BLaER1 (cell line): Measurements from ENCODE around the gene FER1L5.

Experiments used
- H3K27ac ChIP-seq: shearing (Covaris generic); formaldehyde crosslinking; 2 replicates; pipeline ENCODE4 v1.8.1; 2022
- H3K27me3 ChIP-seq: shearing (Covaris generic); formaldehyde crosslinking; 2 replicates; pipeline ENCODE4 v1.8.1; 2022
- H3K36me3 ChIP-seq: shearing (Covaris generic); formaldehyde crosslinking; 2 replicates; pipeline ENCODE4 v1.8.1; 2022
- H3K4me1 ChIP-seq: shearing (Covaris generic); formaldehyde crosslinking; 2 replicates; pipeline ENCODE4 v1.8.1; 2022
- H3K4me2 ChIP-seq: shearing (Covaris generic); formaldehyde crosslinking; 2 replicates; pipeline ENCODE4 v1.8.1; 2022
- H3K4me3 ChIP-seq: shearing (Covaris generic); formaldehyde crosslinking; 2 replicates; pipeline ENCODE4 v1.8.1; 2022
- H3K9ac ChIP-seq: shearing (Covaris generic); formaldehyde crosslinking; 2 replicates; pipeline ENCODE4 v1.8.1; 2022
- H3K9me3 ChIP-seq: shearing (Covaris generic); formaldehyde crosslinking; 2 replicates; pipeline ENCODE4 v1.8.1; 2022
- H4K20me1 ChIP-seq: shearing (Covaris generic); formaldehyde crosslinking; 2 replicates; pipeline ENCODE4 v1.8.1; 2022
- Cebpa-rat ChIP-seq: shearing (Covaris generic); IDR thresholded peaks from 2 replicates; pipeline ENCODE4 v1.8.1; 2022

FER1L5 gene

DNA sequence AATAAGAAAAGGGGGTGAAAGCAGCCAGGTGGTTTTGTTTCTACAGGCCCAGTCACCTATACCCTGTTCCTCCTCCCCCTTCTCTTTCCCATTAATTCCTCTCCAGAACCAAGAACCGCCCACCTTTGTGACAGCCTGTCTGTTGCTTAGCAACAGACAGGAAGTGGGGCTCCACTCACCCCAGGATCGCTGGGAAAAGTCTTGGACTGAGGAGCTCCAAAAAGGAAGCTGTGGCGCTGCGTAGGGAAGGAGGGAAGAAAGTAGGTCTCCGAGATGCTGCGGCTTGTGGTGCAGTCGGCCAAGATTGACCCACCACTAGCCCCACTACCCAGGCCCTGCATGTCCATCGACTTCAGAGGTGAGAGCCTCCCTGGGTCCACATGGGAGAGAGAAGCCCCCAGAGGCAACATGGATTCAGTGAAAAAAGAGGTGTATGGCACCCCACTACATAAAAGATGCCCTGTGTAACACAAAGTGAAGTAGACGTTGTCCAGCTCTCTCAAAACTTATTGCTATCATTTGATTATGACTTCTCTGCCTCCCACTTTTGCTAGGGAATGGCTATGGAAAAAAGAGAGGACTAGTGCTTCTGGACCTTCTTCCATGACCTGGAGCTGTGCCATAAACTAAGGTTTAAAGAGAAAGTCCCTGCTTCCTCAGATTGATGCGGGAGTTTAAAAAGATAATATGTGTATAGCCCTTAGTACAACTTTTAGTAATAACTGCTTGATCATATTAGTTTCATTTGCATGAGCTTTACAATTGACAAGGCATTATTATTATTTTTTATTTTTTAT is at the start of gene FER1L5:
Gene FER1L5 (plus strand): TSS at position 201 of the 797 bp plus-strand sequence. CDS start 73 bp downstream, at position 274.
- Histone ChIP-seq H3K27ac (no peak within 1 kb of the TSS), H3K4me1 (peaks cover 4% of the 10 kb centered on the region; the same call in 1 of the 2 replicates), H3K4me3 (no peak within 1 kb of the TSS), H3K9ac (no peak within 1 kb of the TSS), H3K4me2 (no peak within 1 kb of the TSS), H3K27me3 (no peaks in the 10 kb centered on the region), H4K20me1 (no peaks in the 10 kb centered on the region), H3K36me3 (no peaks in the 10 kb centered on the region), H3K9me3 (no peaks in the 10 kb centered on the region)
- no peak for TF ChIP-seq Cebpa-rat

DNA sequence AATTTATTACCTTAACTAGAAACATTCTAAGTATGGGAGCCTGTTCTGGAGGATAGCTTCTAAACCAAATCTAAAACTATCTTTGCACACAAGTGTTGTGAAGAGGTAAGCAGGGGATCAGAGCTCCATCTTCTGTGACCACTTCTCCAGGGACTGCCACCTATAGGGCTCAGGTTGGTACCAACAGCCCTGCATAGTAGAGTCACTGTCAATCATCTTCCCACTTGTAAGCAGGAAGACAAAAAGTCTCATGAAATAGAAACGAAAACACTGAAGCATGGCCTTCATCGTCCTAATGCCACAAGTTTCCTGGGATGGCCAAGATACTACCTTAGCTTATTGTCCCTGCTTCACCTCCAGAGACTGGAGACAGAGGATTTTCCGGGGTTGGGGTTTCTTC is 48.3 kb upstream of the FER1L5 start:
- Histone ChIP-seq H3K4me1 (no peaks in the 10 kb centered on the region), H3K4me3 (no peak overlapping the region), H3K9ac (no peak overlapping the region), H3K36me3 (peaks cover 90% of the 10 kb centered on the region), H3K4me2 (no peak overlapping the region), H3K27ac (no peak overlapping the region), H3K9me3 (no peaks in the 10 kb centered on the region), H3K27me3 (no peaks in the 10 kb centered on the region), H4K20me1 (no peaks in the 10 kb centered on the region; the same call in 1 of the 2 replicates)
- no peak for TF ChIP-seq Cebpa-rat

DNA sequence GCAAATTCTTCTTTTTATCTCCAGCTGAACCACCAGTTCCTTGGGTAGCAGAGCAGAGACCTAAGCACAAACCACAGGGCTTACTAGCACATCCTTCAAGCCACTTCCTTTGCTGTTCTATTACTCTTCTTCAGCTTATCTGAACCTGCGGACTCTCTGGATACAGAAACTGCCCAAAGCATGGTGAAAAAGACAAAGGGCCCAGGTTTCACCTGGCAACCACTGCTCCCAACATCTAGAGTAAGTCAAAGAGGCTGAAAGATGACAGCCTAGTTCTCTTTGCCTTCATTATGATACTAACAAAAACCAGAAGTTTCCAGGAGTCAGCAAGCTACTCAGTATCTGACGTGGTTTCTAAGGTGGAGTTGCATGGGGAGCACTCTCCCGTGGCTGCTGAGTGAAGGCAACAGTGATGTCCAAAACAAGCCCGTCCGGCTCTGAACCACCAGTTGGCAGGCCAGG is 47.8 kb upstream of the FER1L5 start:
- H3K9me3 ChIP-seq: no peaks in the 10 kb centered on the region
- TF ChIP-seq Cebpa-rat: no peak
- H4K20me1 ChIP-seq: no peaks in the 10 kb centered on the region; the same call in 1 of the 2 replicates
- H3K27me3 ChIP-seq: no peaks in the 10 kb centered on the region
- peaks cover 92% of the 10 kb centered on the region for H3K36me3 ChIP-seq
- H3K9ac ChIP-seq: no peak overlapping the region
- H3K4me3 ChIP-seq: no peak overlapping the region
- no peaks in the 10 kb centered on the region for H3K4me1 ChIP-seq
- no peak overlapping the region for H3K4me2 ChIP-seq
- no peak overlapping the region for H3K27ac ChIP-seq

DNA sequence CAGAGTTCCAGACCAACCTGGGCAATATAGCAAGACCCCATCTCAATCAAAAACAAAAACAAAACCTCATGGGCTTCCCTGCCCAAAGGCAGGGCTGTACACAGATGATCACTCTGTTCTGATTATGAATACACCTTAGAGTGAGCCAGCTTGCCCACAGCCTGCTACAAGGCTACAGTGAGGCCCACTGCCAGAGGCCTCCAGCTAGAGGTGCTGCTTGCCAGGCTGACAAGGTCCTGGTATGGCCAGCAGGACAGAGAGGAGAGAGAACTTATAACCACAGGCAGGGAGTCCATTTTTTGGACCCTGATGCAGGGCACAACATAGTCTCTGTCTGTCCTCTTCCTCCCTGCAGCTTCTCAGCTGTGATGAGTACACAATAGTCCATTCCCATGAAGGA is 46.0 kb upstream of the FER1L5 start:
- Histone ChIP-seq H3K36me3 (peaks cover 97% of the 10 kb centered on the region), H3K27ac (no peak overlapping the region)

DNA sequence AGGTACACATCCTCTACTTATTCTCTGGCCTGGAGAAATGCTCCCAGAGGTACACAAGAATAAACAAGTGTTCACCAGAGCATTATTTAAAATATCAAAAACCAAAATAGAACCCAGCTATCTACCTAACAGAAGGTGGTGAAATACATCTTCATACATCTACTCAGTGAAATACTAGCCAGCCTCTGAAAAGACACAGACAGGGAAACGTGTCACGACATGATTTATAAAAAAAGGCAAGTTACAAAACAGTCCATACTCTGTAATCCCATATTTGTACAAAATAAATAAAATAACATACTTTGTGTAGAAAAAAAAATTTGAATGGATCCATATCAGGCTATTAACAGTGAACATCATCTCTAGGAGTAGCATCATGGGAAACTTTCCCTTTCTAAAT is 42.6 kb upstream of the FER1L5 start:
- no peak overlapping the region for H3K9ac ChIP-seq
- H3K9me3 ChIP-seq: no peaks in the 10 kb centered on the region
- H3K27me3 ChIP-seq: no peaks in the 10 kb centered on the region
- no peak for TF ChIP-seq Cebpa-rat
- peaks cover 18% of the 10 kb centered on the region for H4K20me1 ChIP-seq
- no peak overlapping the region for H3K4me2 ChIP-seq
- peaks cover 17% of the 10 kb centered on the region for H3K4me1 ChIP-seq
- no peak overlapping the region for H3K27ac ChIP-seq
- H3K4me3 ChIP-seq: no peak overlapping the region
- H3K36me3 ChIP-seq: peaks cover 97% of the 10 kb centered on the region

More for the DNA sequence above, 46.0 kb upstream of the FER1L5 start:
- H3K9me3 ChIP-seq: no peaks in the 10 kb centered on the region
- peaks cover 2% of the 10 kb centered on the region for H3K4me1 ChIP-seq
- no peaks in the 10 kb centered on the region for H3K27me3 ChIP-seq
- TF ChIP-seq Cebpa-rat: no peak
- no peak overlapping the region for H3K4me2 ChIP-seq
- no peaks in the 10 kb centered on the region; the same call in 1 of the 2 replicates for H4K20me1 ChIP-seq
- H3K4me3 ChIP-seq: no peak overlapping the region
- no peak overlapping the region for H3K9ac ChIP-seq

DNA sequence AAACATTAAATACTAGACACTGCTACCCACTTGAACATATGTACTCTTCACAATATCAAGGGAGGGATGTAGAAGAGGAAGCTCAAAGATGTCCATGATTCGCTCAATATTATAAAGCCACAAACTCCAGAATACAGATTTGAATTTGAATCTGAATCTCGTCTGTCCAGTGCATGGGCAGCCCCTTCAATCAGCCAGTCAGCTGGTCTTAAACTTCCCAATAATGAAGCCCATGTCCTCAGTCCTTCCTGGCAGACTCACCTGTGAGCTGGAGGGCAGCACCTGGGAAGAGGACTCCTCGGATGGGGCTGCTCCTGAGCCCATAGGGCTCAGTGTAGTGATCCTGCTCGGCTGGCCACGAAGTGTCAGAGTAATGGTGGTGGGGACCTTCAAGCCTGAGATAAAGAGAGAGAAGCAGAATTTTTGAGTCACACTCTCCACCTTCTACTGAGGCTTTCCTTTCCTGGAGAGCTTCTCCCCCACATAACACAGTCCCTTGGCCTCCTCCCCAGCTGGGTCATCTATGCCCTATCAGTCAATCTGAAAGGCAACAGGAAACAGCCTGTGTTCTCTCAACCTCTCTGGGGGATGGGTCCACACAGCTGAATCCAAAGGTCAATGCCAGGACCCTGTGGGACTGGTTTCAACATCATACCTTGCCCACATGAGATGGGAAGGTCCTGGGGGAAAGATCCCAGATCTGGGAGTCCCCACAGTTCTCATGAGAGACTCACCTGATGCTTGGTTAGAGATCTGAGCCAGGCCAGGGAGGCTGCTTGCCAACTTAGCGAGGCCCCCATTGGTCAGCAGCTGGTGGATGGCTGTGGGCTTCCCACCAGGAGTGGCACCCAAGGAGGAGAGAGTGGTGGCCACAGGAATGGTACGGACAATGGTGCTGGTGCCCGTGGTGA is 40.9 kb upstream of the FER1L5 start:
- Histone ChIP-seq H3K4me2 (peak overlapping the region; percentile 15; the same call in 1 of the 2 replicates), H3K36me3 (peaks cover 97% of the 10 kb centered on the region)

DNA sequence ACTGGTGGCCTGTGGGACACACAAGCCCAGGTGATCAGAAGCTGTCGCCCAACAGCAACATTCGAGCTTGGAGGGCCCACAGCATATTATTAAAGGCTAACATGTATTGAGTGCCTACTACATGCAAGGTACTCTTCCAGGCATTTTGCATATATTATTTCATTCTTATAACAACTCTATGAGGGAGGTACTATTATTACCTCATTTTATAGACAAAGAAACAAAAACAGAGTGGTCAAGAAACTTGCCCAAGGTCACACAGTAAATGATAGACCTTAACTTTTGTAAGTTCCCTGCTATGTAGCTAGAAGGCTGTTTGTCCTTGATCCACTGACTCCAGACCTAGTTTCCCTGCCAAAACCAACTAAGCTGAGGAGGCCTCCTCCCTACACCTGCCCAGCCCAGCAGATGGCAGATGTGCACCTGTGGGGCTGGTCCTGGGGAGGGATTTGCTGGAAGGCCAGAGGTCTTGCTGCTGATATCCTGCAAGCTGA is 40.2 kb upstream of the FER1L5 start:
- no peak overlapping the region for H3K4me3 ChIP-seq
- H3K9me3 ChIP-seq: no peaks in the 10 kb centered on the region
- H3K4me2 ChIP-seq: 0 out of 2 replicates have a peak overlapping the region, but pooled peaks have one; percentile 15
- TF ChIP-seq Cebpa-rat: no peak
- peaks cover 41% of the 10 kb centered on the region for H4K20me1 ChIP-seq
- H3K27me3 ChIP-seq: no peaks in the 10 kb centered on the region
- peaks cover 17% of the 10 kb centered on the region for H3K4me1 ChIP-seq
- H3K36me3 ChIP-seq: peaks cover 98% of the 10 kb centered on the region
- no peak overlapping the region for H3K27ac ChIP-seq
- no peak overlapping the region for H3K9ac ChIP-seq

More for the DNA sequence above, 40.9 kb upstream of the FER1L5 start:
- no peak overlapping the region for H3K27ac ChIP-seq
- H3K4me1 ChIP-seq: peaks cover 17% of the 10 kb centered on the region
- TF ChIP-seq Cebpa-rat: no peak
- H3K9me3 ChIP-seq: no peaks in the 10 kb centered on the region
- peaks cover 33% of the 10 kb centered on the region for H4K20me1 ChIP-seq
- no peak overlapping the region for H3K9ac ChIP-seq
- no peaks in the 10 kb centered on the region for H3K27me3 ChIP-seq
- H3K4me3 ChIP-seq: no peak overlapping the region

DNA sequence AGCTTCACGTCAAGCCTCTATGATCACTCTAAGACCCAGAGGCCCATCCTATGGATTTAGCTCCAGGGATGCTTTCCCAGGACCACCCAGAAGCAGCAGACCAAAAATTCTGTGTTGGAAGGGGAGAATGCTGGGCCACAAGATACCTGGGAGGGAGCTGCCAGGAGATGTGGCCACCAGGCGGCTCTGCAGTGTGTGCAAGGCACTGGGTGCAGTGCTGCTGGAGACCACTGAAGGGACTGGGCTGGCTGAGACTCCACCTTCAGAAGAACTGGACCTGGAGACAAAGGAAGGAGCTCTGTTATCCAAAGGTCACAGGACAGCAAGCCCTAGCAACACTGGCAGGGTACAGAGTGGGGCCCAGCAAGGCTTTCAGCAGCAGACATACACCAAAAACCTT is 38.5 kb upstream of the FER1L5 start:
- Histone ChIP-seq H3K27me3 (no peaks in the 10 kb centered on the region), H3K27ac (no peak overlapping the region), H3K36me3 (peaks cover 98% of the 10 kb centered on the region), H3K4me3 (no peak overlapping the region), H3K9ac (no peak overlapping the region), H3K4me1 (peaks cover 17% of the 10 kb centered on the region), H3K4me2 (no peak overlapping the region), H3K9me3 (no peaks in the 10 kb centered on the region), H4K20me1 (peaks cover 53% of the 10 kb centered on the region)
- no peak for TF ChIP-seq Cebpa-rat

DNA sequence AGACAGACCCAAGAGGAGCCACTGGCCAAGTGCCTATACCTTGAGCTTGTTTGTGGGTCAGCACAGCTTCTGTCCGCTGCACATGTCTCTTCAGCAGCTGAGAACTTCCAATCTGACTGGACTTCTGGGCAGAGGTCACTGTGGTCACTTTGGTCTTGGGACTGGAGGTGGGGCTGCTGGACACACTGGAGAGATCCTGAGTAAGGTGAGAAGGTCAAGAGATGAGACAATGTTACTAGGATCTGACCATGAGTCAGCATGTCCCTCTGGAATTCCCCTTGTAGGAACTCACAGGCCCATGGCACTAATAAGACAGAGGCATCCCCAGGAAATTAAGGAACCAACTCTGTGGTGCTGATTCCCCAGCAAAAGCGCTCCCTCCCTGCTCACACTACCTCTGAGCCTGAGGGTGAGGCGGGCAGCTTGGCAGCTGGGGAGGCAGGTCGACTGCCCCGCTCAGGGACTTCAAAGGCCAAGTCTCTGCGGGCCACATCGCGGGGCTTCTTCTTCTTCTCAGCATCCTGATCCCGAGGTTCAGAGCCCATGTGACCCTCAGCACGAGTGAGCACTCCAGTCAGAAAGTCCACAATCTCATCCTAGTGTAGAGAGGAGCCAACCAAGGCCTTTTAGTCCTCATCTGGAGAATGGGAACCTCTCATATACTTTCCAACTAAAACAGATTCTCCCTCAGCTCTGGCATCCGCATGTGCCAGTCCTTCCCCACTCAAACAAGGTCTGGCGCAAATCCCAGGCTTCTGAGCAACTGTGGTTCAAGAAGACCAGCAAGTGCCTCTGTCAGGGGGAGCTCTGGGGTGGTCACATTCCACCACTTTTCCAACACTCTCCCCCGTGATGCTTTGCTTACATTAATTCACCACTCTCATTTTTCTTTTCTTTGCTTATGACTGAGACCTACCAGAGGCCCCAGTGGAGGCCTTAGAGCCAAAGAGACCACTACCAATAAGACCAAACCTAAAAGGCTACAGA is 33.8 kb upstream of the FER1L5 start:
- H3K9ac ChIP-seq: no peak overlapping the region

More for the DNA sequence above, 33.8 kb upstream of the FER1L5 start:
- Histone ChIP-seq H3K36me3 (peaks cover 100% of the 10 kb centered on the region), H3K4me2 (no peak overlapping the region), H3K4me3 (no peak overlapping the region), H3K27ac (no peak overlapping the region), H4K20me1 (peaks cover 44% of the 10 kb centered on the region; the same call in 1 of the 2 replicates), H3K4me1 (no peaks in the 10 kb centered on the region), H3K27me3 (no peaks in the 10 kb centered on the region), H3K9me3 (no peaks in the 10 kb centered on the region)
- no peak for TF ChIP-seq Cebpa-rat
